AG04449 (cell line): ENCODE results near the gene CCDC167.

Source experiments
- CTCF ChIA-PET: fragments of 350-600 bp; formaldehyde crosslinking; extraction: SDS; loops from one replicate; lab custom pipeline; 2021; ENCODE audit warnings: antibody characterized with exemption; lab: Yijun Ruan, JAX
- POLR2A ChIA-PET: fragments of 400-600, 350-600 bp; formaldehyde crosslinking; extraction: SDS; loops from one replicate; lab custom pipeline; 2020; ENCODE audit warnings: antibody characterized with exemption, inconsistent platforms; lab: Yijun Ruan, JAX
- DNase-seq: peaks from one replicate; pipeline ENCODE4 v3.0.0-alpha.2; 2010; ENCODE audit warnings: low read depth, low spot score
- H3K4me3 ChIP-seq: 2 replicates; pipeline ENCODE4 v1.5.1; 2011; ENCODE audit warnings: low read depth, mild to moderate bottlenecking, control low read depth, low read length
- CTCF ChIP-seq: IDR thresholded peaks from one replicate; pipeline ENCODE4 v1.5.1; 2011; ENCODE audit warnings: mild to moderate bottlenecking, moderate library complexity, low read length, control low read depth, inconsistent platforms; ENCODE audit not compliant: insufficient read depth; ENCODE audit errors: missing control alignments

The CCDC167 gene

GRCh38 chr6:37435816-37436215 is 63.9 kb downstream of the CCDC167 start:
- CTCF ChIA-PET: interaction anchor here (0.7 to 1.5 kb wide), 3 partner anchors 45 to 270 kb away, joined by 3 read pairs; no protein-coding TSS in a partner anchor
- no peak for DNase-seq
- TF ChIP-seq CTCF: no peak
- H3K4me3 ChIP-seq: no peak overlapping the region
- POLR2A ChIA-PET: no interaction called here

GRCh38 chr6:37435373-37435772 is 64.3 kb downstream of the CCDC167 start:
- CTCF ChIA-PET: interaction anchor here (1.1 kb wide), 1 partner anchor 46 kb away, joined by 3 read pairs; no protein-coding TSS in a partner anchor
- H3K4me3 ChIP-seq: no peak overlapping the region
- TF ChIP-seq CTCF: no peak
- no peak for DNase-seq
- POLR2A ChIA-PET: no interaction called here

- DNase-seq: no peak
- POLR2A ChIA-PET: interaction anchor here (0.5 to 1.4 kb wide), 4 partner anchors 23 to 1271 kb away, joined by 3 to 5 read pairs (median 3); no protein-coding TSS in a partner anchor
- CTCF ChIA-PET: interaction anchor here (1.1 kb wide), 1 partner anchor 26 kb away, joined by 3 read pairs; no protein-coding TSS in a partner anchor
- H3K4me3 ChIP-seq: peak overlapping the region; percentile 75
- no peak for TF ChIP-seq CTCF
Observed at GRCh38 chr6:37433657-37434271, 65.9 kb downstream of the CCDC167 start.
